NOMO-1 treated with dmso at 0.1 percent for 144 hours (cell line): Measurements from ENCODE around the gene GNB1.
A peak's percentile ranks its signal among the peaks of the same experiment; 100 is the strongest.

ENCODE experiments used
- DNase-seq: peaks from one replicate; lab custom pipeline; 2025; ENCODE audit not compliant: unreplicated experiment; lab: John Stamatoyannopoulos, UW

Gene GNB1

DNA sequence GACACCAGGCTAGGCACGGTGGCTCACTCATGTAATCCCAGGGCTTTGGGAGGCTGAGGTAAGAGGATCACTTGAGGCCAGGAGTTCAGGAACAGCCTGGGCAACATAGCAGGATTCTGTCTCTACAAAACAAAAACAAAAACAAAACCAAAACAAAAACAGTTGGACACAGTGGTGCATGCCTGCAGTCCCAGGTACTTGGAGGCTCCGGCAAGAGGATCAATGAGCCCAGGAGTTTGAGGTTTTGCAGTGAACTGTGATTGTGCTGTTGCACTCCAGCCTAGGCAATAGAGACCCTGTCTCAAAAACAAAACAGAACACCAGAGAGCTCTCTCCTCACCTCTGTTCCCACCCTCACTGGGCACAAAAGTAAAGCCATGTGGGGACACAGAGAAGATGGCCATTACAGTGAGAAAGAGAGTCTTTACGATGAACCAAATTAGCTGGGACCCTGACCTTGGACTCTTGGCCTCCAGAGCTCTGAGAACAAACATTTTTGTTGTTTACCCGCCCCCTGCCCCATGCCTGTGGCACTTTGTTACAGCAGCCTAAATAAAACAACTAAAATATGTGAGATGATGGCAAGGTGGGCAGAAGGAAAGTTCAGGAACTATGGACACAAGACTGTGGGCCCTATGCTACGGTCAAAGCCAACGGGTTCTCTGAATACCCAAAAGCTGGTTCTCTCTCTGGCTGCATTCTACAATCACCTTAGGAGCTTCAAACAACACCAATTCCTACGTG is 122.5 kb downstream of the GNB1 start:
- DNase-seq: no peak

DNA sequence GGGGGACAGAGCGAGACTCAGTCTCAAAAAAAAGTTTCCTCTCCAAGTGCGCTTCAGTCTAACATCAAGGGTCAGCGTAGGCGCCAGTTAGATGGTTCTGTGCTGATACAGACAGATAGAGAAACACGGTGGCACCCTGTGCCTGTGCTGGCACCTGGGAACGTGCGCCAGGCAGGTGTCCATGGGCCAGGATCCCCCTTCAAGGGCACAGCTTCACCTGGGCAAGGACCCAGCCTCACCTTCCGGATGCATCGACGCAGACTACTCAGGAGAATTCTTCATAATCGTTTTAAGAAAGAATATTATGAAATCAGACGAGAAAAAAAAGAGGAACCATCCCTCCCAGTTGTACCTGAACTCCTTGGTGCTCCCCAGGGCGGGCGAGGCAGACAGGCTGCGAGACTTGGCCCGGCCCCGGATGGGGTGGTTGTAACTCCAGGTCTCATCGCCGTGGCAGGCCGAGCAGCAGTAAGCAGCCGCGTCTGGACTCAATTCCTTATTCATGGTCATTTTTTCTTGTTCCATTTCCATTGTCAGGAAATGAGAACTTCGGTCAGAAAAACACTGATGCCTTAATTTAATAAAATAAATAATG is 125.9 kb downstream of the GNB1 start:
- peak; percentile 75 for DNase-seq

DNA sequence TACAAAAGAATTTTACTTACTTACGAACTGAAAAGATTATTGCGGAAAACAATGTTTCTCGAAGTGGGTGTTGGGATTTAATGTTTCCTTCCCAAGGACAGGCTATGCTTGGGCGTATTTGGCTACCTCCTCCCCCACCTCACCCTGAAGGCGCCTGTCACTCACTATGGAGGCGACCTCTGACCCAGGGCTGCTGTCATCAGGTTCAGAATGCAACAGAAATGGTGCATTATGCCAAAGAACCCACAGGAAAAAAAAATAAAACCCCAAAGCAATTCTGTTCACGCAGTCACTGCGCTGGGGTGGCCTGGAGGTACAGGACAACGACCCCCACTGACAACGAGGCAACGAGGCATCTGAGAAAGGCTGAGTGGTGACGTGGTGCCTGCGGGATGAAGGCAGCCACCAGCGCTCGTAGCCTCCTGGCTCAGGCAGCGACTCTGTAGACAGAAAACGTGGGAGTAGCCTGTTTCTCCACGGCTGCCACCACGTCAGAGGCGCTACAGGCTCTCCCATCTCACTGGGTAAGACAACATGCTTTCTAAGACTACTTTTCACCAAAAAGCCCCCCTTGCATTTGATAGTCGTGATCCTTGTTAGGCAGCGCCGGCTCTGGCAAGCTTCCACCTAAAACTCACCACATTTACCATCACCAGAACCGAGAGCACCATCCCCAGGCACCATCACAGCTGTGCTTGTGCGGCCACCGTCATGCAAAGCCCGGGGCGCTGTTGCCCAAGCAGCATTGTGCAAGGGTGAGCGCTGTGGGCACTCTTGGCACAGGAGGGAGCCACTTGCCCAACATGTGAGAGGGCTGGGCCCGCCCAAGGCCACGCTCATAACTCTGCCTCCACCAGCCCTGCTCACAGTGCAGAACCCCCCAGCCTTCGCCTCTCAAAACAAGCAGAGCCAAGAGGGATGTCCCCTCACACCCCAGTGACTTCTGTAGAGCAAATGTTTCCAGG is 126.9 kb downstream of the GNB1 start:
- peak; percentile 61 for DNase-seq

DNA sequence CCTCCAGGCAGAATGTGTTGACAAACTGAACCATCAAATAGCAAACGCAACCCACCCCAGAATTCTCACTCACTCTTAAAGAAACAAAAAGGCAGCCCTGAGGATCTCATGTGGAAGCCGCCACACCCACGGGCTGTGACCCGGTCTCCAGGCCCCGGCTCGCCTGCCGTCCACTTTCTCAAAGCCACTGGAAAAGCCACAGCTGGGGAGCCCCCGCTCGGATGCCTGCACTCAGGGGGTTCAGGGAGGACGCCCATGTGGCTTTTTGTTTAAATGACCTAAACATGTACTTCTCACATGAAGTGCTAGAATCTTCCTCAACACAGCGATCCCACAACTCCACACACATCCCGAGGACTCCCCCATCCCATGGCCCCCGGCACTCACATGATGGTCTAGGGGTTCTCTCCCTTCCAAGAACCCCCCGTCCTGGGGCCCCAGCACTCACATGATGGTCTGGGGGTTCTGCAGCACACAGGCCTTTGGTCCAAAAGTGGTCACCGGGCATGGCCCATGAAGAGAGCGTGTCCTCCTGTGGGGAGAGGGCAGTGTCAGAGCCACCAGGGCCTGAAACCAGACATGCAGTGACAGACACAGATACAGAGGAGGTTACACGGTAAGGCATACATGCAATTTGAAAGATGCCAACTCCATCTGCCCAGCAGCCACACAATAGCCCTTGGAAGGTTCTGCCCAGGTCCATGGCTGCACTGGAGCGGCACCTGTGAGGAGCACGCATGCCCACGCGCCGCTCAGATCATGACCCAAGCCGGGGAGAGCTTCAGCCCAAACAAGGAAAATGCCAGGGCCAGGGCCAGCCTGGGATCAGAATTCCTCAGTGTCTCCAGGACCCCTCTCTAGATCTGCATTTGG is 129.1 kb downstream of the GNB1 start:
- DNase-seq: no peak

DNA sequence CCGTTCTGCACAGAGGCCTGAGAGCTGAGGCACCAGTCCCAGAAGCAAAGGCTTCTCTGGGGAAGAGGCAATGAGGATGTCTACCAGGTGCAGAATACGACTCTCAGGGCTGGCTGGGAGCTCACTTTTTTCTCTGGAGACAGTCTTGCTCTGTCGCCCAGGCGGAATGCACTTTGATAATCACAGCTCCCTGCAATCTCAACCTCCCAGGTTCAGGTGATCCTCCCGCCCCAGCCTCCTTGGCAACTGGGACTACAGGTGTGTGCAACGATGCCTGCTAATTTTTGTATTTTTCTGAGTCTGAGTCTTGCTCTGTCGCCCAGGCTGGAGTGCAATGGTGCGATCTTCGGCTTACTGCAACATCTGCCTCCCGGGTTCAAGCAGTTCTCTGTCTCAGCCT is 130.2 kb downstream of the GNB1 start:
- no peak for DNase-seq

DNA sequence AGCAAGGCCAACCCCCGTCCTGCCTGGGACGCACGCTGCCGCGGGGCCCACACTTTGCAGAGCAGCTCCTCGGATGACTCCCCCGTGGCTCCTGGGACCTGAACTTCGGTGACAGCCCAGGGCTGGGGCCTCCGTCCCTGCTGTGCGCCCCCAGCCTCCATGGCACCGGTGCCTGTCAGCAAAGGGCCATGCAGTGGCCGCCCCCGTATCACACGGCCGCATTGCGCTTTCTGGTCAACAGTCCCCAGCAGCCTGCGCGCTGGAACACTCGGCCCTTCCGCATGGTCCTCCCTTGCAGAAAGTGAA is 130.6 kb downstream of the GNB1 start:
- DNase-seq: no peak

DNA sequence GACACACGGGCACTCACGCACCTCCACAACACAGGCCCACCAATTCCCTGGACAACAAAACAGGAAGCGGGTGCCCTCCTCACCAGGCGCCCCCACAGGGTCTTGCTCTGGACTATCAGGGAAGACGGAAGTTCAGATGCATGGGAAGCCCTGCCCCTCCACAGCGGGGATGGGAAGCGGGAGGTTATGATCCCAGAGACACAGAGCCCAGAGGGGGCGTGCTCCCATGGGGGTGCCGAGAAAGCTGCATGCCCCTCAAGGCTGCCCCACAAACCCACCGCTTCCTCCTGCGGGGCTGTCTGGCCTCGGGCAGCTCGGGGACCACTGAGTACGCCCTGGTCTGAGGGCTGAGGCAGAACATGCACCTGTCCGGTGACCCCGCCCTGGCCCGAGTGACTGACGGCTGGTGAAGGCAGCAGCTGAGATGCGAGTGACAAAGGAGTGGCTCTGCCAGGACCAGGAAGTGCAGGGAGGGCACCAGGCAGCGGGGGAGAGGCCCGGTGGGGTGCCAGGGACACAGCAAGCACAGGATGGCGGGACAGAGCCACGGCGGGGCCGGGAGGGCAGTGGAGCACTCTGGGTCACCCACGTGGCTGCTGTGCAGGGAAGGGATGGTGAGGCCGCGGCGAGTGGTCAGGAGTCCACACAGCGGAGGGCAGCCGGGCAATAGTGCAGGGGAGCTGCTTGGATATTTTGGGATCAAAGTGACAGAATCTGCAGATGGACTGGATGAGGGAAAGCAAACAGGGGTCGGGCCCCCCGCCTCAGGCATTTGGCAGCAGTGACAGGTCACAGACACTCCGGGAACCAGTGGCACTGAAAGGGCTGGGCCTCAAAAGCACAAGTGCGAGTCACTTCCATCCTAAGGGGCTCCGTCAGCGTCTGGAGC is 131.2 kb downstream of the GNB1 start:
- DNase-seq: no peak

DNA sequence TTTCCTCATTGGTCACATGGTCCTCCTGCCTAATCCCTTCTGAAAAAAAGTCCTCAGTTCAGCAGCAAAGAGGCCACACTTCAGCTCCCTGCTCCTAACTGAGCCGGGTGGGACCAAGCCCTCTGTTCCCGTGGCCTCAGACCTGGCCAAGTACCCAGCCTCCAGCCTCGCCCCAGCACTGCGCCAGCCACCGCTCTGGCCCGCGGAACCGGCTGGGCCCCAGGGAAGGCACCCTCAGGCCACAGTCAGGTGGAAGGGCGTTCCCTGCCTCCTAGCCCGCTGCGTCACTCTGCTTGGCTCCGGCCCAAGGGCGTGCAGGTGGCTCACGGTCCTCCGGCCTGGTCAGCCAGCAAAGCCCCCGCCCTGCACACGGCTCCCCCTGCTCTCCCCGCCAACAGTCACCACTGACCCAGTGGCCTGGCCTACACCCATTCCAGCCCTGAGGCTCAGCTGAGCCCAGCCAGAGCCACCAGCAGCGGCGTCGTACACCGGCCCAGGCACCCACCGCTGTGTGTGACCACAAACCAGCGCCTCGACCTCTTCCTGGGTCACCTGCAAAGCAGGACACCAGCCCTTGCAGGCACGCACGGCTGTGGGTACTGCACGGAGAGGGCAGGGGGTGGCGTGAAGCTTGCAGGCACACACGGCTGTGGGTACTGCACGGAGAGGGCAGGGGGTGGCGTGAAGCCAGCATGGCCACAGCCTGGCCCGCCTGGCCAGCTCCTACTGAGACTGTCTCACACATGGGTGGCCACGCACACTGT is 132.0 kb downstream of the GNB1 start:
- DNase-seq: no peak

DNA sequence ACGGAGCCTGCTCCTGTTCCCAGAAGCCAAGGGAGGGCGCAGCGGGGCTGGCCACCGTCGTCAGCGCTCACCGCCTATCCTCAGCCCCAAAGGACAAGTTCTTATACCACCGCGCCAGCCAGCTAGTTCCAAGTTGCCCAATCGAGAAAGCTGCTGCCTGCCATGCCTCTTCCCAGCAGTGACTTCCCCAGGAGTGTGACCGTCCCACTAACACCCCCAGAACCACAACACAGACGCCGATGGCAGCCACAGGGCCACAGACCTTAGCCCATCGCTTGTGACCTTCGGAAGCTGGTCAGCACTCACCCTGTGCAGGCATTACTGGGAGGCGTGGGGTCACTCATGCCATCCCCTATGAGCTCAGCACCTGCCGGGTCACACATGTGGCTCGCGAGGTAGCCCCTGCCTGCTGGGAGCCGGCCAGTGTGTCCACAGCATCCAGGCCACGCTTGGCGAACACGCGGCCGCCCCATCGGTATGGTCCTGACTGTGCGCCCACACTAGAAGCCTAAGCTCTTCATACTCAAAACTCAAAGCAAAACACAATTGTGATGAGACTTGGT is 132.7 kb downstream of the GNB1 start:
- DNase-seq: no peak

DNA sequence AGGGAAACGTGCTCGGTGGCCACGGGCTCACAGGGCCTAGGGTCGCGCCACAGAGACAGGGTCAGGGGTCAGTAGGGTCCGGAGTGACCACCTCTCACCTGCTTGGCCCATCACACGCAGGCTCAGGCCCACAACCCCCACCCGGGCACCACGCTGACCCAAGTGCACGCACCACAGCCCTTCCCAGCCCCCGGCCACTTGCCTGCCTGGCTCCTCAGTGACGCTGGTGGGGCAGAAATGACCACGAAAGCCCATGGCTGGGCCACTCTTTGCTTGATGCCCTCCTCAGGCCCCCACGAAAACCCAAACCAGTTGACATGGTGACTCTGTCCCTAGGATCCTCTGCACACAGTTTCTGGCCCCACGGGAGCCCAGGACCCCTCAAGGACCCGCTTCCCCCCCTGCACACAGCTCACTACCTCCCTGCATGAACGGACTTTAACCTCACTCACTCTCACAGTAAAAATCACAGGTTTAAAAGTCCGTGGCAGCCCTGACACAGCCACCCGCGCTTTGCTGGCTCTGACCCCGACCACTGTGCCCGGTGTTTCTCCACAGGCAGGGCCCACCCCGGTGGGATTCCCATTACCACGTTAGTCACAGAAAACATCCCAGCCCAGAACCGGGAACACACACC is 133.3 kb downstream of the GNB1 start:
- DNase-seq: no peak

DNA sequence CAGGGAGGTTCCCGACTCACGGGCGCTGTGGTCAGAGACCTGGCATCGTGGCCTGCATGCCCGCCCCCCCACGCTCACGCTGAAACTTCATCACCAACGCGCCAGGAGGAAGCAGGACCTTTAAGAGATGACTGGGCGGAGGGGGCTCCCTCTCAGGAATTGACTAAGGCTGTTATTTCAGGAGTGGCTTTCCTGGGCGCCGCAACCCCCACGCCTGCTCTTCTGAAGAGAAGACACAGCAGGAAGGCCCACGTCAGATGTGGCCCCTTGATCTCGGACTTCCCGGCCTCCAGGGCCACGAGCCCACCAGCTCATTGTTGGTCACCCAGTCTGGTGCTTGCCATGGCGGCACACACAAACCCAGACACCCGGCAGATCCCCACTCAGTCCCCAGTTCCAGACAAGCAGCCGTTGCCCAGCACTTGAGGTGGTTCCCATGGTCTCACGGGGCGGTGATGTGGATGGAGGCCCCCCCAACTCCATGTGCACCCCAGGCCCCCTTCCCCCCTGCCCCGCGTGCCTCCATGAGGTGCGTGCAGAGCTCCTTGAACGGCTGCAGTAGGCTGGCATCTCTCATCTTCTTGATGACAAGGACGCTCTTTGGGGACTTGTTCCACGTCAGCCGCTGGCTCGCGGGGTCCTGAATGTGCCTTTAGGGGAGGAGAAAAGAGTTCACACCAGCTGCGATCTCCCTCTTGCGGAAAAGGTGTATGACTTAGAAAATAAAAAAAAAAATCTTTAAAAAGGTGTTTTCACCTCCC is 134.0 kb downstream of the GNB1 start:
- no peak for DNase-seq

DNA sequence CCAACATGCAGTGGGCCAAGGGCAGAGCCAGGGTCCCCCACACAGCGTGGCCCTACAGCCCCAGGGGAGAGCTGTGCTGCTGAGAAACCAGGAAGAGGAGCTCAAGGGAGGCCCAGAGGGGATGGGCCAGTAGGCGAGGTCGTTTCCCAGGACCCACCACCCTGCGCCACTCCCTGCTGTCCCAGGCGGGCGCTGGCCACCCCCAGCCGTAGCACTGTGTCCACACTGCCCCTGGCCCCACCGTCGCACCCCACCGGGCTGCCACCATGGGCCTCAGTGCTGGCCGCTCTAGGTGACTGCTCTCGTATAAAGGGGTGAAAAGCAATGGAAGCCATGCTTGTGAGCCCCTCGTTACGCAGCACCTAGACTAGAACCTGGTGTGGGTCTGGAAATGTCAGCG is 135.0 kb downstream of the GNB1 start:
- no peak for DNase-seq

DNA sequence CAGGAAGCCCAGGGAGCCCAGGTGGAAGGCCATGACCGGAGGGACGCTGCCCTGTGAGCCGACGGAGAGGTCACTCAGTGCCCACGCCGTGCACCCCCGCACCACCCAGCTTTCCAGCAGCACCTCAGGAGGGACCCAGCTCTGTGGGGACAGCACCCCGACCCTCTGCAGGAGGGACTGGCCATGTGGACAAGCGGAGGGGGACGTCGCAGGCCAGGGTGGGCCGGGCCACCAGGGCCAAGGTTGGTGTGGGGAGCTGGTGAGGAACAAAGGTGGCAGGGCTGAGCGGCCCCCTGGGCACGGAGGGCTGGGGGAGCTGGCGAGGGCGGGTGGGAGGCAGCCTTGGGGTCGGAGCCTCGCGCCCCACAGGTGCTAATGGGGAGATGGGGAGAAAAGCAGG is 135.5 kb downstream of the GNB1 start:
- DNase-seq: no peak

DNA sequence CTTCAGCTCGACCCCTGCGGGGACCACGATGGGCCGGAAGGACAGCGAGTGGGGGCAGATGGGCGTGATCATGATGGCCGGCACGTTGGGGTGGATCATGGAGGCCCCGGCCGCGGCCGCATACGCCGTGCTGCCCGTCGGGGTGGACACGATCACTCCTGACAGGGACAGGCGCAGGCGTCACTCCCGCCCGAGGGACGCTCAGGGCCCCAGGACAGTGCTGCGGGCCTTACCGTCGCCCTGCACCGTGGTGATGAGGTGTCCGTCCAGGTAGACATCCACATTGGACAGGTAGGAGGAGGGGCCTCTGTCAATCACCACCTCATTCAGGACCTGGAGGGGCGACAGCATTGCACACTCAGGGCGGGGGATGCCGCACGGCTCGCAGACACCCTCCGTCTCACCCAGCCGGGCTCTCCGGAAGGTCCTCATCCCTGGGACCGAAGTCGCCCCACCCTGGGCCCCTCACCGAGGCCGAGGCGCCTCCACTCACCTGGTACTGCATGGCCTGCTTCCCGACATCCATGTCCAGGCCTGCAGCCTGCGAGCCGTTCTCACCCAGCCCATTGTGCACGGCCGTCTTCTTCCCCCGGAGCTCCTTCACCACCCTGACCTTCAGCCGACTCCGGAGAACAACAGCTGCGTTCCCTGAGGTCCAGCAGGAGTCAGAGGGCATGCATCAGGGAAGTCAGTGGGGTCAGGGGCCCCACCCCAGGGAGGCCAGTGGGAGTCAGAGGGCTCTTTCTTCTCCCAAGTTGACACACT is 136.7 kb downstream of the GNB1 start:
- no peak for DNase-seq

DNA sequence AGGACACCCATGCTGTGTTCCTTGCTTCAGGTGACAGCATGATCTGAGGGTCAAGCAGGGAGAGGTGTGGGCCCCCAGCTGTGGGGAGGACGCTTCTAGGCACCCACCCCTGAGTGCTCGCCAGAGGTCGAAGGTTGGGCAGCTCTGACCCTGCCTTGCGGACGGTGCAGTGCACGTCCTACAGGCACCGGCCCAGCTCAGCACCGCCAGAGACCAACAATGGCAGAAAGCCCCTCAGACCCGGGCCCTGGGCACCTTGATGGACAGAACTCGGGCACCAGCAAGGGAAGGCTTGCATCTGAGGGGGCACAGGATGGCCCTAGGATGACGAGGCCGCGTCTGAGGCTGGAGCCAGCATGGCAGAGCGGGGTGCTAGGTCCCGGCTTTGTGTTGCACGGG is 137.3 kb downstream of the GNB1 start:
- no peak for DNase-seq

DNA sequence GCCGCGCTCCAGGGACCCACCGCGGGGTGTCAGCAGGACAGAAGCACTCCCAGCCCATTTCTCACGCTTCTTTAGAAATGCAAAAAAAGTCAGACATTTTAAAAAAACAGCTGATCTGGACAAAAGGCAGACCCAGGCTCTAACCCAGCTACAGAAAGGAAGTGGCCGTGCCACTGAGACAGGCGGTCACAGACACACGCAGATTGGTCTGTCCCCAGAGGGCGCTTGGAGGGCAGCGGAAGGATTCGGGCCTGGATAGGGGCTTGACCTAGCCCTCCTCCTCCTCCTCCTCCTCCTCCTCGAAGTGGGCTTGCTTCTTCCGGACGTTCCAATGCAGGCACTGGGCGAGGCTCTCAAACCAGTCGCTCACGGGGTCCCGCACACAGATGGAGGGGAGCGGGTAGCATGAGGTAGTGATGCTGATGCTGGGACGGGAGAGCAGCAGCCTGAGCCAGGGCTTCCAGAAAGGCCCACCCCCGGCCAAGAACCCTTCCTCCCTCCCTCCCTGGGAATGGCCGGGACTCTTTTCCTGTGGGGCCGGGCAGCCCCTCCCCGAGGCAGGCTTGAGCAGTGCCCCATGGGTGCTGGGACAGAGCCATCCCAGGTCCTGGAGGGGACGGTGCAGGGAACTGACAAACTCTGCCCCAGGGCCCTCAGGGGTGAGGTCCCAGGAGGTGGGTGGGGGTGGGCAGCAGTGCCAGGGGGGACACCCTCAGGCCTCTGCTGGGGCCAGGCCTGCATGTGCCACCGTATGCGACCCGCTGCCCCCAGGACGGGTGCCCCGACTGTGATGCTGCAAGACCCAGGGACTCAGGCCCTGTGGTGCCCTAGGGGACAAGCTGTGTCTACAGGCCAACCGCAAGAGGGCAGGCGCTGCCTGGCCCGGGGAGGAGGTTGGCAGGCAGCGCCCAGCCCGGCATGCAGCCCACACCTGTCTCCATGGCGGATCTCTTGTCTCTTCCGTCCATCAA is 138.0 kb downstream of the GNB1 start:
- DNase-seq: no peak
